ENCODE data around the gene DNAH10. TPM values are rescaled to one million over a fixed set of nuclear protein-coding genes. Genes with fewer than 3 reads are reported as not detected.
A peak's percentile ranks its signal among the peaks of the same experiment; 100 is the strongest.

DNAH10 gene
- total RNA-seq, 1 donor from 2014 or later = 0.66 TPM

- DNase-seq = no peak
- peaks cover 19% of the 10 kb centered on the region for H3K4me1 Mint-ChIP-seq (ENCODE audit: low read depth, unreplicated experiment)
- TF ChIP-seq CTCF (IDR thresholded peaks at IDR 0.05; ENCODE audit: partially characterized antibody, unreplicated experiment) = no peak
These were observed 45.6 kb downstream of the DNAH10 start for GRCh38 chr12:123807670-123808069.

GRCh38 chr12:123808167-123808566 lies 46.1 kb downstream of the DNAH10 start:
- TF ChIP-seq CTCF (IDR thresholded peaks at IDR 0.05; ENCODE audit: partially characterized antibody, unreplicated experiment) = no peak
- Mint-ChIP-seq H3K27me3 (ENCODE audit: unreplicated experiment) (peaks cover 13% of the 10 kb centered on the region), H3K36me3 (ENCODE audit: unreplicated experiment) (peaks cover 5% of the 10 kb centered on the region), H3K4me1 (ENCODE audit: low read depth, unreplicated experiment) (peaks cover 19% of the 10 kb centered on the region), H3K9me3 (ENCODE audit: unreplicated experiment) (peaks cover 16% of the 10 kb centered on the region), H3K4me3 (ENCODE audit: unreplicated experiment) (no peak overlapping the region), H3K27ac (ENCODE audit: unreplicated experiment) (no peak overlapping the region)
- peak; percentile 26 for DNase-seq

More at GRCh38 chr12:123807670-123808069, 45.6 kb downstream of the DNAH10 start:
- Mint-ChIP-seq H3K27ac (ENCODE audit: unreplicated experiment) (peak overlapping the region; percentile 41), H3K36me3 (ENCODE audit: unreplicated experiment) (peaks cover 5% of the 10 kb centered on the region), H3K27me3 (ENCODE audit: unreplicated experiment) (peaks cover 16% of the 10 kb centered on the region), H3K9me3 (ENCODE audit: unreplicated experiment) (peaks cover 16% of the 10 kb centered on the region), H3K4me3 (ENCODE audit: unreplicated experiment) (peak overlapping the region; percentile 3)

DNA sequence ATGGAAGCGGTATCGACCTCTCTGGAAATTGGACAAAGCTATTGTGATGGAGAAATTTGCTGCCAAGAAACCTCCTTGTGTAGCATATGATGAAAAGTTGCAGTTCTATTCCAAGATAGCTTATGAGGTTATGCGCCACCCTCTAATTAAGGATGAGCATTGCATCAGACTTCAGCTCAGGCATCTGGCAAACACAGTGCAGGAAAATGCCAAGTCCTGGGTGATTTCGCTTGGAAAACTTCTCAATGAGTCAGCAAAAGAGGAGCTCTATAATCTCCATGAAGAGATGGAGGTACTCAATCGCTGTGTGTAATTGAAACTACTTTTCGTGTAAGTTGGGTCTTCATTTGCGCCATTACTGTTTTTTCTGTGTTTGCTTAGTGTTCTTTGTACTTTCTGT lies 51.2 kb downstream of the DNAH10 start:
- H3K36me3 Mint-ChIP-seq (ENCODE audit: unreplicated experiment) = peaks cover 14% of the 10 kb centered on the region
- H3K27me3 Mint-ChIP-seq (ENCODE audit: unreplicated experiment) = no peaks in the 10 kb centered on the region
- no peak overlapping the region for H3K4me3 Mint-ChIP-seq (ENCODE audit: unreplicated experiment)
- peaks cover 6% of the 10 kb centered on the region for H3K9me3 Mint-ChIP-seq (ENCODE audit: unreplicated experiment)
- H3K27ac Mint-ChIP-seq (ENCODE audit: unreplicated experiment) = no peak overlapping the region
- H3K4me1 Mint-ChIP-seq (ENCODE audit: low read depth, unreplicated experiment) = no peaks in the 10 kb centered on the region
- no peak for TF ChIP-seq CTCF (IDR thresholded peaks at IDR 0.05; ENCODE audit: partially characterized antibody, unreplicated experiment)
- no peak for DNase-seq

- TF ChIP-seq CTCF (IDR thresholded peaks at IDR 0.05; ENCODE audit: partially characterized antibody, unreplicated experiment) = no peak
- no peak for DNase-seq
- H3K36me3 Mint-ChIP-seq (ENCODE audit: unreplicated experiment) = peaks cover 14% of the 10 kb centered on the region
- no peak overlapping the region for H3K27ac Mint-ChIP-seq (ENCODE audit: unreplicated experiment)
- H3K9me3 Mint-ChIP-seq (ENCODE audit: unreplicated experiment) = peaks cover 3% of the 10 kb centered on the region
- H3K4me3 Mint-ChIP-seq (ENCODE audit: unreplicated experiment) = no peak overlapping the region
- no peaks in the 10 kb centered on the region for H3K27me3 Mint-ChIP-seq (ENCODE audit: unreplicated experiment)
- no peaks in the 10 kb centered on the region for H3K4me1 Mint-ChIP-seq (ENCODE audit: low read depth, unreplicated experiment)
These were observed 53.9 kb downstream of the DNAH10 start for GRCh38 chr12:123815968-123816367.

- Mint-ChIP-seq H3K9me3 (ENCODE audit: unreplicated experiment) (peaks cover 3% of the 10 kb centered on the region), H3K4me3 (ENCODE audit: unreplicated experiment) (no peak overlapping the region), H3K27me3 (ENCODE audit: unreplicated experiment) (no peaks in the 10 kb centered on the region), H3K4me1 (ENCODE audit: low read depth, unreplicated experiment) (no peaks in the 10 kb centered on the region), H3K27ac (ENCODE audit: unreplicated experiment) (no peak overlapping the region), H3K36me3 (ENCODE audit: unreplicated experiment) (peaks cover 14% of the 10 kb centered on the region)
- no peak for DNase-seq
- TF ChIP-seq CTCF (IDR thresholded peaks at IDR 0.05; ENCODE audit: partially characterized antibody, unreplicated experiment) = no peak
These were observed 54.9 kb downstream of the DNAH10 start for GRCh38 chr12:123816896-123817537.
